Hepatic stellate cell (primary cell): ENCODE results near the gene OR4C13.
A peak's percentile ranks its signal among the peaks of the same experiment; 100 is the strongest.
"Not testable (repeated sequence)": the region's sequence is repeated elsewhere in the genome, so short reads cannot be mapped to it uniquely, and the experiment has no call there.

Experiments used
- DNase-seq: peaks from one replicate; pipeline ENCODE4 v3.0.0; 2011; ENCODE audit warnings: low spot score

Gene OR4C13

GRCh38 chr11:49952091-49952490, at the start of gene OR4C13:
Gene OR4C13, plus strand, starts transcription at chr11:49952391. Its CDS starts 32 bp downstream, at chr11:49952423.
- DNase-seq: no peak

- DNase-seq: not testable (repeated sequence)
Observed at GRCh38 chr11:49911516-49911915, 40.7 kb upstream of the OR4C13 start.

GRCh38 chr11:49948701-49949100, 3.5 kb upstream of the OR4C13 start:
- not testable (repeated sequence) for DNase-seq

- DNase-seq: not testable (repeated sequence)
Observed at GRCh38 chr11:49973439-49973838, 21.2 kb downstream of the OR4C13 start.

GRCh38 chr11:49982435-49982834, 30.2 kb downstream of the OR4C13 start, which contains the start of gene OR4C12:
Gene OR4C12, minus strand, starts transcription at chr11:49982535. Its CDS starts 34 bp downstream, at chr11:49982501.
- DNase-seq: not testable (repeated sequence)

GRCh38 chr11:49995565-49995964, 43.4 kb downstream of the OR4C13 start:
- peak; percentile 2 for DNase-seq
